Measurements from ENCODE around the gene CCDC33.

DNA sequence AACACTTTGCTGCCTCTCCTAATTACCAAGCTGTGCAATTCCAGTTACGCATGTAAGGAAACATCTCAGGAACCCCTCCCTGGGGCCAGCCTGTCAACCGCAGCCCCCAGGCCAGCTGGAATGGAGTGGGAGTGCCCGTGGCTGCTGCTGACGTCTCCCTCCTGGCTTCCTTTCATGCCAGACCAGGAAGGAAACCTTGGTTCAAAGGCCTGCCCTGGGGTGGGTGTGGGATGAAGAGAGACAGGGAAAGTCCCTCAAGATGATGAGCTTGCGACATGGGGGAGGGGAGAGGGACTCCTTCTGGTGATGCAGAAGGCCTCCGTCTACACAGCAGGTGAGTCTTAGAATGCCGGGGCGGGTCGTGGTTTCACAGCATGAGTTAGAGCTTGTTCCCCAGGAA, 142.7 kb downstream of the CCDC33 start:
- TF ChIP-seq, protein P1, sequence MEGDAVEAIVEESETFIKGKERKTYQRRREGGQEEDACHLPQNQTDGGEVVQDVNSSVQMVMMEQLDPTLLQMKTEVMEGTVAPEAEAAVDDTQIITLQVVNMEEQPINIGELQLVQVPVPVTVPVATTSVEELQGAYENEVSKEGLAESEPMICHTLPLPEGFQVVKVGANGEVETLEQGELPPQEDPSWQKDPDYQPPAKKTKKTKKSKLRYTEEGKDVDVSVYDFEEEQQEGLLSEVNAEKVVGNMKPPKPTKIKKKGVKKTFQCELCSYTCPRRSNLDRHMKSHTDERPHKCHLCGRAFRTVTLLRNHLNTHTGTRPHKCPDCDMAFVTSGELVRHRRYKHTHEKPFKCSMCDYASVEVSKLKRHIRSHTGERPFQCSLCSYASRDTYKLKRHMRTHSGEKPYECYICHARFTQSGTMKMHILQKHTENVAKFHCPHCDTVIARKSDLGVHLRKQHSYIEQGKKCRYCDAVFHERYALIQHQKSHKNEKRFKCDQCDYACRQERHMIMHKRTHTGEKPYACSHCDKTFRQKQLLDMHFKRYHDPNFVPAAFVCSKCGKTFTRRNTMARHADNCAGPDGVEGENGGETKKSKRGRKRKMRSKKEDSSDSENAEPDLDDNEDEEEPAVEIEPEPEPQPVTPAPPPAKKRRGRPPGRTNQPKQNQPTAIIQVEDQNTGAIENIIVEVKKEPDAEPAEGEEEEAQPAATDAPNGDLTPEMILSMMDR (IDR thresholded peaks at IDR 0.05; ENCODE audit: low read depth, low read length, poor library complexity, severe bottlenecking), result no peak
- no peak for TF ChIP-seq EZH2phosphoT487 (IDR thresholded peaks at IDR 0.05; ENCODE audit: borderline replicate concordance, low read length)

Measured in DOHH2 (cell line).